Measurements from ENCODE around the gene ACTA2.

- TF ChIP-seq EP300 (IDR thresholded peaks at IDR 0.05) (no peak), POLR2AphosphoS5 (IDR thresholded peaks at IDR 0.05) (no peak), CTCF (IDR thresholded peaks at IDR 0.05) (no peak)
Observed at GRCh38 chr10:88906921-88907320, 45.7 kb downstream of the ACTA2 start.
